ENCODE results near the gene CD300A. TPM values are rescaled to one million over a fixed set of nuclear protein-coding genes. Genes with fewer than 3 reads are reported as not detected.

CD300A gene
- total RNA-seq, 1 donor from 2014 or later: not detected

- no peak overlapping the region for H3K4me3 Mint-ChIP-seq (ENCODE audit: unreplicated experiment)
- no peak for DNase-seq (ENCODE audit: low spot score)
- H3K27ac Mint-ChIP-seq (ENCODE audit: unreplicated experiment): peak overlapping the region; percentile 27
- no peak for TF ChIP-seq CTCF (IDR thresholded peaks at IDR 0.05)
- H3K9me3 Mint-ChIP-seq (ENCODE audit: low read depth): peaks cover 2% of the 10 kb centered on the region
- H3K4me1 Mint-ChIP-seq (ENCODE audit: low read depth): no peaks in the 10 kb centered on the region
- peaks cover 44% of the 10 kb centered on the region for H3K27me3 Mint-ChIP-seq (ENCODE audit: low read depth)
- H3K36me3 Mint-ChIP-seq (ENCODE audit: low read depth): no peaks in the 10 kb centered on the region
Observed at GRCh38 chr17:74532115-74532514, 65.7 kb downstream of the CD300A start.

Other genes starting within 250 kb of the CD300A start
- not detected in 3 replicates for gene DNAI2, start 192.4 kb upstream of the CD300A start, total RNA-seq
- not detected in 3 replicates for gene KIF19, start 140.4 kb upstream of the CD300A start, total RNA-seq
- not detected in 3 replicates for gene BTBD17, start 104.8 kb upstream of the CD300A start, total RNA-seq
- not detected in 3 replicates for gene GPR142, start 99.1 kb upstream of the CD300A start, total RNA-seq
- 18.0 to 47.8 TPM (median 47.0 TPM) in 3 replicates for gene GPRC5C, start 34.5 kb upstream of the CD300A start, total RNA-seq
- not detected in 3 replicates for gene CD300LB, start 64.8 kb downstream of the CD300A start, total RNA-seq
- gene CD300C, start 79.5 kb downstream of the CD300A start, total RNA-seq: not detected in 3 replicates
- gene CD300H, start 100.9 kb downstream of the CD300A start, total RNA-seq: not detected in 3 replicates
- not detected in 3 replicates for gene CD300LD, start 125.6 kb downstream of the CD300A start, total RNA-seq
- not detected in 3 replicates for gene CD300E, start 157.1 kb downstream of the CD300A start, total RNA-seq
- gene CD300LF, start 246.3 kb downstream of the CD300A start, total RNA-seq: not detected in 3 replicates

Measured in chondrocyte (in vitro differentiated cells).